BLaER1 (cell line): ENCODE measurements around the gene TAS1R1.

Experiments
- H3K27ac ChIP-seq: shearing (Covaris generic); formaldehyde crosslinking; 2 replicates; pipeline ENCODE4 v1.8.1; 2022
- H3K27me3 ChIP-seq: shearing (Covaris generic); formaldehyde crosslinking; 2 replicates; pipeline ENCODE4 v1.8.1; 2022
- H3K36me3 ChIP-seq: shearing (Covaris generic); formaldehyde crosslinking; 2 replicates; pipeline ENCODE4 v1.8.1; 2022
- H3K4me1 ChIP-seq: shearing (Covaris generic); formaldehyde crosslinking; 2 replicates; pipeline ENCODE4 v1.8.1; 2022
- H3K4me2 ChIP-seq: shearing (Covaris generic); formaldehyde crosslinking; 2 replicates; pipeline ENCODE4 v1.8.1; 2022
- H3K4me3 ChIP-seq: shearing (Covaris generic); formaldehyde crosslinking; 2 replicates; pipeline ENCODE4 v1.8.1; 2022
- H3K9ac ChIP-seq: shearing (Covaris generic); formaldehyde crosslinking; 2 replicates; pipeline ENCODE4 v1.8.1; 2022
- H3K9me3 ChIP-seq: shearing (Covaris generic); formaldehyde crosslinking; 2 replicates; pipeline ENCODE4 v1.8.1; 2022
- H4K20me1 ChIP-seq: shearing (Covaris generic); formaldehyde crosslinking; 2 replicates; pipeline ENCODE4 v1.8.1; 2022
- Cebpa-rat ChIP-seq: shearing (Covaris generic); IDR thresholded peaks from 2 replicates; pipeline ENCODE4 v1.8.1; 2022

TAS1R1 gene

DNA sequence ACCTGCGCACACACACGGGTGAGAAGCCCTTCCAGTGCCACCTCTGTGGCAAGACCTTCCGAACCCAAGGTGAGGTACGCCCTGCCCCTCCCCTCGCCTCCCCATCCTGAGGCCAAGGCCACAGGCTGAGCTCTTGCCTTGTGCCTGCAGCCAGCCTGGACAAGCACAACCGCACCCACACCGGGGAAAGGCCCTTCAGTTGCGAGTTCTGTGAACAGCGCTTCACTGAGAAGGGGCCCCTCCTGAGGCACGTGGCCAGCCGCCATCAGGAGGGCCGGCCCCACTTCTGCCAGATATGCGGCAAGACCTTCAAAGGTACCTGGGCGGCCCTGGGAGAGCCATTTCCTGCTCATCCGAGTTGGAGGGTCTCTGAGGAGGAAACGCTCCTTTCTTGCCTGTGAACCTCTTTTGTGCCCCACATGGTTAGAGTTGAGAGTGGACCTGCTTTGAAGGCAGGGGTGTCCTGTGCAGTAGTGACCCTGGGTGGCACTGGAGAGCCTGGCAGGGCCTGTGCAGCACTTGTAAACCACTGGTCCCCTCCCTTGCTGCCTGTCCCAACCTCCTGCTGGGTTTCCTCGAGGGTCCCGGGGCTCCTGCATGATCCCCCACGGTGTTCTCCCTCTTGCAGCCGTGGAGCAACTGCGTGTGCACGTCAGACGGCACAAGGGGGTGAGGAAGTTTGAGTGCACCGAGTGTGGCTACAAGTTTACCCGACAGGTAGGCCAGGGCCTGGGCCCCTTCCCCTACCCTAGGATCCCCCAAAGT is 33.2 kb downstream of the TAS1R1 start:
- no peaks in the 10 kb centered on the region for H3K9me3 ChIP-seq
- peaks cover 68% of the 10 kb centered on the region for H3K36me3 ChIP-seq
- H3K4me2 ChIP-seq: peak overlapping the region; percentile 73
- H4K20me1 ChIP-seq: peaks cover 91% of the 10 kb centered on the region
- H3K27me3 ChIP-seq: no peaks in the 10 kb centered on the region
- peaks cover 91% of the 10 kb centered on the region for H3K4me1 ChIP-seq
- 0 out of 2 replicates have a peak overlapping the region, but pooled peaks have one; percentile 20 for H3K9ac ChIP-seq
- H3K4me3 ChIP-seq: no peak overlapping the region
- H3K27ac ChIP-seq: peak overlapping the region; percentile 70
- TF ChIP-seq Cebpa-rat: no peak

- Histone ChIP-seq H3K27me3 (no peaks in the 10 kb centered on the region), H3K27ac (peak overlapping the region; percentile 52; the same call in 1 of the 2 replicates), H3K4me3 (no peak overlapping the region), H3K4me1 (peaks cover 91% of the 10 kb centered on the region), H4K20me1 (peaks cover 98% of the 10 kb centered on the region), H3K9ac (0 out of 2 replicates have a peak overlapping the region, but pooled peaks have one; percentile 20), H3K36me3 (peaks cover 75% of the 10 kb centered on the region), H3K4me2 (peak overlapping the region; percentile 73), H3K9me3 (no peaks in the 10 kb centered on the region)
- TF ChIP-seq Cebpa-rat: no peak
Observed at GRCh38 chr1:6588893-6589520, 33.9 kb downstream of the TAS1R1 start.

DNA sequence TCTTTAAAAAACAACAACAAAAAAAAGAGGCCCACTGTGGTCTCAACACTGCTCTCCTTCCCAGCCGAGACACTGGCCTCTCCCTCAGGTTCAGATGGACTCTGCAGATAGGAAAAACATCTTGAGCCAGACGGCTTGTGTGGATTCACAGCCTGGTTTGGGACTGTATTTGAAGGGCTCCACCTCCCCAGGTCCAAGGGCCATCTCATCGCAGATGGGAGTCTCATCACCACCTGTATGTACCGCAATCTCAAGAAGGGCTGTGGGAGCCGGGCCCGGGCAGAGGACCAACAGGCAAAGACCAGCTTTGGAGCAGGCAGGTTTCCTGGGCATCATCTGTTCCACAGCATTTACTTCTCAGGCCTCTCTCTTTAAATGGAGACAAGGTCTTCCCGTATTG is 34.9 kb downstream of the TAS1R1 start:
- H3K9me3 ChIP-seq: no peaks in the 10 kb centered on the region
- peaks cover 81% of the 10 kb centered on the region for H3K36me3 ChIP-seq
- H3K27me3 ChIP-seq: no peaks in the 10 kb centered on the region
- no peak for TF ChIP-seq Cebpa-rat
- 0 out of 2 replicates have a peak overlapping the region, but pooled peaks have one; percentile 17 for H3K9ac ChIP-seq
- no peak overlapping the region for H3K4me3 ChIP-seq
- H3K4me2 ChIP-seq: peak overlapping the region; percentile 73; the same call in 1 of the 2 replicates
- peaks cover 83% of the 10 kb centered on the region for H3K4me1 ChIP-seq
- no peak overlapping the region for H3K27ac ChIP-seq
- peaks cover 100% of the 10 kb centered on the region for H4K20me1 ChIP-seq

DNA sequence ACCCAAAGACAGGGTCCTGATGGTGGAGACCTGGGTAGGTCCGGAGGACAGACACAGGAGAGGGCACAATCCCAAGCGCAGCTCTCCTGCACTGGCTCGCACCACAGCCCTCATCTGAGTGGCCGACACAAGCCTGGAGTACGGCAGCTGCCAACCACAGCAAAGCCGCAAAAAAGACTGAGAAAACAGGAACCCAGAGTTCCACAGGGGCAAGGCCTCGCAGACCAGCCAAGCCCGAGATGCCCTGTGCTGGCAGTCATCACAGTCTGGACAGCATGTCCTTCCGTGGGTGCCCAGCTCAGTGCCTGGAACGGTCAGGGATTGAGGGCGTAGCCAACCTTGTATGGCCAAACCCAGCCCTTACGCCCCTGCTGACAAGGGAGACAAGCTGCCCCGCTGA is 36.1 kb downstream of the TAS1R1 start:
- H3K9ac ChIP-seq: peak overlapping the region; percentile 25
- H3K27me3 ChIP-seq: no peaks in the 10 kb centered on the region
- H3K9me3 ChIP-seq: no peaks in the 10 kb centered on the region
- H4K20me1 ChIP-seq: peaks cover 100% of the 10 kb centered on the region
- peak overlapping the region; percentile 73 for H3K4me2 ChIP-seq
- peaks cover 88% of the 10 kb centered on the region for H3K36me3 ChIP-seq
- peak overlapping the region; percentile 62 for H3K27ac ChIP-seq
- no peak overlapping the region for H3K4me3 ChIP-seq
- peaks cover 71% of the 10 kb centered on the region for H3K4me1 ChIP-seq
- no peak for TF ChIP-seq Cebpa-rat

GRCh38 chr1:6591644-6592043 is 36.5 kb downstream of the TAS1R1 start:
- no peaks in the 10 kb centered on the region for H3K27me3 ChIP-seq
- H3K9me3 ChIP-seq: no peaks in the 10 kb centered on the region
- no peak overlapping the region for H3K4me3 ChIP-seq
- H4K20me1 ChIP-seq: peaks cover 100% of the 10 kb centered on the region
- no peak for TF ChIP-seq Cebpa-rat
- peaks cover 90% of the 10 kb centered on the region for H3K36me3 ChIP-seq
- peak overlapping the region; percentile 25 for H3K9ac ChIP-seq
- peaks cover 67% of the 10 kb centered on the region for H3K4me1 ChIP-seq
- peak overlapping the region; percentile 73 for H3K4me2 ChIP-seq
- H3K27ac ChIP-seq: peak overlapping the region; percentile 62

DNA sequence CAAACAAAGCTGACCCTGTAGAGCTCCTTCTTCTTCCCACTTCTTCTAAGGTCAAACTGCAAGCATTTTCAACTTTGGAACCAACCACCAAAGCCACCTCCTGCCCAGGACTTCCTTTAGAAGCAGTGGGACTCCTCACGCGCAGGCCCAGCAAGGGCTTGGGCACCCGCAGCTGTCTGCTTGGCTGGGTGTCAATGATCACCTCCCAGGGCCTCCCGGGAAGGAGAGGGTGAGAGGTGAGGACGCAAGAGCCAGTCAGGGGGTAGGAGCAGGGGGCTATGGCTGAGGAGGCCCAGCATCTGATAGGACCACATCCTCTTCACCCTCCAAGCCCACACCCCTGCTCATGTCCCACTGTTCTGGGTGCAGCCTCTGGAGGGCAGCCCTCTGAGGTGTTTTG is 37.3 kb downstream of the TAS1R1 start:
- H4K20me1 ChIP-seq: peaks cover 100% of the 10 kb centered on the region
- no peaks in the 10 kb centered on the region for H3K9me3 ChIP-seq
- peaks cover 90% of the 10 kb centered on the region for H3K36me3 ChIP-seq
- H3K4me1 ChIP-seq: peaks cover 59% of the 10 kb centered on the region
- H3K27me3 ChIP-seq: no peaks in the 10 kb centered on the region
- H3K9ac ChIP-seq: peak overlapping the region; percentile 25; the same call in 1 of the 2 replicates
- H3K4me3 ChIP-seq: no peak overlapping the region
- peak overlapping the region; percentile 73 for H3K4me2 ChIP-seq
- no peak for TF ChIP-seq Cebpa-rat
- peak overlapping the region; percentile 62 for H3K27ac ChIP-seq

GRCh38 chr1:6592865-6593593 is 37.9 kb downstream of the TAS1R1 start:
- Histone ChIP-seq H3K36me3 (peaks cover 92% of the 10 kb centered on the region), H3K9ac (no peak overlapping the region), H4K20me1 (peaks cover 100% of the 10 kb centered on the region), H3K4me2 (peak overlapping the region; percentile 73), H3K9me3 (no peaks in the 10 kb centered on the region), H3K4me3 (no peak overlapping the region), H3K27ac (peak overlapping the region; percentile 62), H3K4me1 (peaks cover 59% of the 10 kb centered on the region), H3K27me3 (no peaks in the 10 kb centered on the region)
- no peak for TF ChIP-seq Cebpa-rat

DNA sequence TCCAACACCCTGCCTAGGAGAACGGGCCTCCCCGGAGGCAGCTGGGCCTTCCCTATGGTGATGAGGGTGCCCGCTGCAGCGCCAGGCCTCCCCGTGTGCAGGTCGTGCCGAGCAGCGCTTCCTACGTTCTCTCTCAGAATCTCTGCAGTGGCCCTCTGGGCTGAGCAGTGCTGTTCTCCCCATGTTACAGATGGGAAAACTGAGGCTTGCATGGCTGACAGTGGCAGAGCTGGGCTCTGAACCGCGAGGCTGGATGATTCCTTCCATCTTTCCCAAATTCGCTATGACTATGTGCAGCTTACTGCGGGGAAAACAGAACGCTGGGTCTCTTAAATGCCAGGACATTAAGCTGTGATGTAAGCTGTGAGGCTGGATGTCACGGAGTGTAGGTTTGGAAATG is 38.7 kb downstream of the TAS1R1 start:
- Histone ChIP-seq H3K4me1 (peaks cover 56% of the 10 kb centered on the region), H3K9ac (no peak overlapping the region), H3K4me2 (no peak overlapping the region), H4K20me1 (peaks cover 100% of the 10 kb centered on the region), H3K9me3 (no peaks in the 10 kb centered on the region), H3K36me3 (peaks cover 92% of the 10 kb centered on the region), H3K27me3 (no peaks in the 10 kb centered on the region), H3K4me3 (no peak overlapping the region), H3K27ac (no peak overlapping the region)
- no peak for TF ChIP-seq Cebpa-rat

DNA sequence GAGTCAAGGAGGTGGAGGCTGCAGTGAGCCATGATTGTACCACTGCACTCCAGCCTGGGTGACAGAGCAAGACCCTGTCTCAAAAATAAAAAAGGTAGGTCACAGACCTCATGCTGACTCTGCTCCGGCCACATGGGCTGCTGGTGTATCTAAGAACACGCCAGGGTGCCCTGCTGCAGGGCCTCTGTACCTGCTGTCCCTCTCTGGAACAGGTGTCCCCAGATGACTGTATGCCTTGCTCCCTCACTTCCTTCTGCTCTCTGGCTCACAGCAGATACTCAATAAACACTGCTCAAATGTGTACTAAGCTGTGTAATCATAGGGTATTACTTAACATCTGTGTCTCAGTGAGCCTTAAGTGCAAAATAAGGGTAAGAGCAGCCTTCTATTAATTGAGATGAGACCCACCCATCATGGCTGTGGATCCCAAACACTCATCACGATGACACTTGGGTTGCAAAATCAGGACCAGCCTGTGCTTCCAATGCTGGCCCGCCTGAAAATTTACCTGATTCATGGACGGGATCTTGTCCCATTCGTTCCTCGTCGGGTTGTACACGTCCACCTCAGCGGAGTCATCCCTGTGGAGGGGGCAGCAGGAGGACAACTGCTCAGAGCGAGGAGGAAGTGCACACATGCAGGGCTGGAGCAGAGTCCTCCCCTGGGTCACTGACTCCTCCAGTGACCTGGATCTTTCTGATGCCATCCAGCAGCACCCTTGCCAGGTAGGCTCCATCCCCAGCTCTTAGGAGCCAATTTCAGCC is 40.1 kb downstream of the TAS1R1 start:
- no peaks in the 10 kb centered on the region for H3K27me3 ChIP-seq
- H3K9me3 ChIP-seq: no peaks in the 10 kb centered on the region
- H4K20me1 ChIP-seq: peaks cover 100% of the 10 kb centered on the region
- no peak overlapping the region for H3K4me3 ChIP-seq
- H3K4me2 ChIP-seq: no peak overlapping the region
- H3K36me3 ChIP-seq: peaks cover 85% of the 10 kb centered on the region
- no peak for TF ChIP-seq Cebpa-rat
- peaks cover 56% of the 10 kb centered on the region for H3K4me1 ChIP-seq
- H3K9ac ChIP-seq: no peak overlapping the region
- no peak overlapping the region for H3K27ac ChIP-seq
